Osteocyte (in vitro differentiated cells): Measurements from ENCODE around the gene SUSD3. TPM values are rescaled to one million over a fixed set of nuclear protein-coding genes. Genes with fewer than 3 reads are reported as not detected.

ENCODE experiments used
- DNase-seq: peaks from one replicate; pipeline ENCODE4 v3.0.0; 2021; ENCODE audit warnings: mixed read lengths; ENCODE audit not compliant: unreplicated experiment; ENCODE audit errors: extremely low spot score
- H3K27ac Mint-ChIP-seq: one replicate; pipeline ENCODE4 v1.8.0; 2021; ENCODE audit warnings: mild to moderate bottlenecking, mixed read lengths; ENCODE audit not compliant: unreplicated experiment
- H3K27me3 Mint-ChIP-seq: one replicate; pipeline ENCODE4 v1.8.0; 2021; ENCODE audit warnings: mixed read lengths; ENCODE audit not compliant: unreplicated experiment
- H3K36me3 Mint-ChIP-seq: one replicate; pipeline ENCODE4 v1.8.0; 2021; ENCODE audit warnings: mixed read lengths; ENCODE audit not compliant: unreplicated experiment
- H3K4me1 Mint-ChIP-seq: one replicate; pipeline ENCODE4 v1.8.0; 2021; ENCODE audit warnings: mixed read lengths; ENCODE audit not compliant: unreplicated experiment
- H3K4me3 Mint-ChIP-seq: one replicate; pipeline ENCODE4 v1.8.0; 2021; ENCODE audit warnings: mild to moderate bottlenecking, moderate library complexity, mixed read lengths; ENCODE audit not compliant: unreplicated experiment
- H3K9me3 Mint-ChIP-seq: one replicate; pipeline ENCODE4 v1.8.0; 2021; ENCODE audit warnings: mixed read lengths; ENCODE audit not compliant: unreplicated experiment
- CTCF ChIP-seq: fragments of 200-600 bp; sonication (generic); IDR thresholded peaks from 2 replicates; pipeline ENCODE4 v1.5.0; 2021; ENCODE audit warnings: antibody characterized with exemption, mild to moderate bottlenecking, moderate library complexity
- total RNA-seq: library from RNA; stranded (reverse); gene quantifications from 2 replicates; pipeline ENCODE4 v1.2.1, GENCODE V29; 2021

The SUSD3 gene
- total RNA-seq, 1 donor from 2014 or later, result not detected

DNA sequence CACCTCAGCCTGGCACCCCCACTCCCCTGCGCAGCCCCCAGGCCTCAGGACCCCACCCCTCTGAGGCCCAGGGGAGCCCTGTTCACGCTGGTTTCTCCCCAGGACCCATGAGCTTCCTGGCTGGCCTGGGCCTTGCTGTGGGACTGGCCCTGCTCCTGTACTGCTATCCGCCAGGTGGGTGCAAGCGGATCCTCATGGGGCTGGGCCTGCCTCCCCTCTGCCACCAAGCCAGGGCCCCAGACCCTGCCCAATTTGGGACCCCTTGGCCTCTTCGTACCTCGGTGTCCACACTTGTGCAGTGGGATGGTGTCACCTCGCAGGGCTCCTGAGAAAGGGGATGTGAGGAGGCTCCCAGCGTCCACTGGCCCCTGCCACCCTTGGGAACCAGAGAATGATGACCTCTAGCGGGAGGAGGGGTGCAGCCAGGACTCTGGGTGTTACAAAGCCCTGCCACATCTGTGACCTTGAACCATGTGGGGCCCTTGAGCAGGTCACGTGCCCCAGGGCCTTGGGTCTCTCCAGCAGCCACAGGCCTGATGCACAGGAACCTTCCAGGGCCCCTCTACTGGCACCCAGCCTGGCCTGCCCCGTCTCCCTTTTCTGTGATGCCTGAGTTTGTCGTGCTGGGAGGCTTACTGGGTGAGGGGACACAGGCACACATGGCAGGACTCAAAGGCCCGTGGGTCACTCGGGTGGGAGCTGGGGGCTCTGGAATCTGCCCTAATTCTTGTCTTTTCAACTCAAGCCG lies 53.8 kb downstream of the SUSD3 start:
- Mint-ChIP-seq H3K27me3 (no peaks in the 10 kb centered on the region), H3K4me1 (peaks cover 3% of the 10 kb centered on the region), H3K27ac (no peak overlapping the region), H3K4me3 (no peak overlapping the region), H3K9me3 (no peaks in the 10 kb centered on the region), H3K36me3 (peaks cover 14% of the 10 kb centered on the region)
- no peak for TF ChIP-seq CTCF
- DNase-seq, result no peak

GRCh38 chr9:93112864-93113389 lies 54.4 kb downstream of the SUSD3 start:
- no peak for DNase-seq
- H3K9me3 Mint-ChIP-seq, result no peaks in the 10 kb centered on the region
- H3K36me3 Mint-ChIP-seq, result peaks cover 14% of the 10 kb centered on the region
- TF ChIP-seq CTCF, result no peak
- H3K27me3 Mint-ChIP-seq, result no peaks in the 10 kb centered on the region
- H3K4me3 Mint-ChIP-seq, result no peak overlapping the region
- no peak overlapping the region for H3K27ac Mint-ChIP-seq
- H3K4me1 Mint-ChIP-seq, result peaks cover 3% of the 10 kb centered on the region

DNA sequence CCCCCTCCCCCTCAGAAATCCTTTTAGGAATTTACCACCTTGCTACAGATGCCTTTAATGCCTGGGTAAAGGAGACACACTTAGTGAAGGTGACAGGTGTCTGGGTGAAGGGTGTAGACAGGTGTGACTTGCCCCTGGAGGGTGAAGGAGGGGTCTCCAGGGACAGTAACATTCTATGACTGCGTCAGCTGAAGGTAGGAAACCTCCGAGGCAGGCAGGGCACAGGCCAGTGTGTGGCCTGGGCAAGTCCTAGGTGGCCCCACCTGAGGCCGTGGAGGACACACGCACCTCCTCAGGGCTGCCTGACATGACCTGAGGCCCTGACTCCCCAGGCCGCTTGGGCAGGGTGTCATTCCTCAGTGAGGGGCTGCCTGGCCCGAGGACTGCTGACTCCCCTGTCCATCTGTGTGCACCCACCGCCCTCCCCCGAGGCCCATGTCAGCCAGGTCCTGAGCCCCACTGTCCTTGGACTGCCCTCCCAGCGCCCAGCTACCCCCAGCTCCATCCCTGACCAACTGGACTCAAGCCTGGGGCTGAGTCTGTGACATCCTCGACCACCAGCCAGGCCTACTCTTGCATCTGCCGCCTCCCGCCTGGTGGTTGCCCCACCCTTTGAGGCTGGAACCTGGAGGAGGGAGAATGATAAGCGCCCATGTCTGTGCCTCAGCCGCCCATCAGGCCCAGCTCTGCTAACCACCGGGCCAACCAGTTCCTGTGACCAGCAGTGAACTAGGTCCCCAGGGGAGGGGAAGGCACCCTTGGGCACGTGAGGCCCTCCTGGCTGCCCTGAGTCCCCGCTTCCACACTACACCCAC lies 55.9 kb downstream of the SUSD3 start:
- H3K4me3 Mint-ChIP-seq, result no peak overlapping the region
- no peak overlapping the region for H3K27ac Mint-ChIP-seq
- peaks cover 10% of the 10 kb centered on the region for H3K36me3 Mint-ChIP-seq
- no peak for DNase-seq
- H3K27me3 Mint-ChIP-seq, result no peaks in the 10 kb centered on the region
- H3K4me1 Mint-ChIP-seq, result no peaks in the 10 kb centered on the region
- TF ChIP-seq CTCF, result no peak
- H3K9me3 Mint-ChIP-seq, result no peaks in the 10 kb centered on the region

DNA sequence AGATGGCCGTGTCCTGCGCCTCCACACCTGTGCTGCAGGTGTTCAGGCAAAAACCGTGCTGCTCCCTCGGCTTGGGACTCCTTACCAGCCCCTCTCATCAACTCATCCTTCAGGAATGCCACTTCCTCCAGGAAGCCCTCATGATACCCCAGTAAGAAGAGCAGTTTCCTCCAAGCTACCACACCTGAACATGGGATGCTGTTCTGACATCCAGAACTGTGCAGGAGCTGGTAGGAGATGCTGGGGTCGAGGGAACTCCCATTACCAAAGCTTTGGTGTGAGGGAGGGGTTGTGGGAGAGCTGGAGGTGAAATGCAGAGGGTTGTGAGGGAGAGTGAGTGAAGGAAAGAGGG lies 56.5 kb downstream of the SUSD3 start:
- TF ChIP-seq CTCF, result no peak
- Mint-ChIP-seq H3K36me3 (peaks cover 10% of the 10 kb centered on the region), H3K27me3 (no peaks in the 10 kb centered on the region), H3K27ac (no peak overlapping the region), H3K9me3 (no peaks in the 10 kb centered on the region), H3K4me1 (peaks cover 5% of the 10 kb centered on the region), H3K4me3 (no peak overlapping the region)
- no peak for DNase-seq

DNA sequence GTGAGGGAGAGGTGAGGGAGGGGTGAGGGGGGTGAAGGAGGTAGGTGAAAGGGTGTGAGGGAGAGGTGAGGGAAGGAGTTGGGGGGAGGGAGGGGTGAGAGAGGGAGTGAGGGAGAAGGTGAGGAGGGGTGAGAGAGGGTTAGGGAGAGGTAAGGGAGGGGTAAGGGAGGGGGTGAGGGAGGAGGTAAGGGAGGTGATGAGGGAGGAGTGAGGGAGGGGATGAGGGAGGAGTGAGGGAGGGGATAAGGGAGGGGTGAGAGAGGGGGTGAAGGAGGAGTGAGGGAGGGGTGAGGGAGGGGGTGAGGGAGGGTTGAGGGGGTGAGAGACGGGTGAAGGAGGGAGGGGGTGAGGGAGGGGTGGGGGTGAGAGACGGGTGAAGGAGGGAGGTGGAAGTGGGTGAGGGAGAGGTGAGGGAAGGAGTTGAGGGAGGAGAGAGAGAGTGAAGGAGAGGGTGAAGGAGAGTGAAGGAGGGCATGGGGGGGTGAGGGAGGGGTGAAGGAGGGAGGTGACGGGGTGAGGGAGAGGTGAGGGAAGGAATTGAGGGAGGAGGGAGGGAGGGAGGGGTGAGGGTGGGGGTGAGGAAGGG lies 57.1 kb downstream of the SUSD3 start:
- no peaks in the 10 kb centered on the region for H3K9me3 Mint-ChIP-seq
- no peak overlapping the region for H3K4me3 Mint-ChIP-seq
- TF ChIP-seq CTCF, result no peak
- H3K27me3 Mint-ChIP-seq, result no peaks in the 10 kb centered on the region
- no peak overlapping the region for H3K27ac Mint-ChIP-seq
- H3K4me1 Mint-ChIP-seq, result peaks cover 8% of the 10 kb centered on the region
- no peak for DNase-seq
- H3K36me3 Mint-ChIP-seq, result peaks cover 8% of the 10 kb centered on the region
